GM19240 (cell line): ENCODE measurements around the gene HSPB6.

Source experiments
- DNase-seq: peaks from one replicate; pipeline ENCODE4 v3.0.0; 2011; ENCODE audit warnings: low spot score; ENCODE audit not compliant: insufficient read length

The HSPB6 gene

DNA sequence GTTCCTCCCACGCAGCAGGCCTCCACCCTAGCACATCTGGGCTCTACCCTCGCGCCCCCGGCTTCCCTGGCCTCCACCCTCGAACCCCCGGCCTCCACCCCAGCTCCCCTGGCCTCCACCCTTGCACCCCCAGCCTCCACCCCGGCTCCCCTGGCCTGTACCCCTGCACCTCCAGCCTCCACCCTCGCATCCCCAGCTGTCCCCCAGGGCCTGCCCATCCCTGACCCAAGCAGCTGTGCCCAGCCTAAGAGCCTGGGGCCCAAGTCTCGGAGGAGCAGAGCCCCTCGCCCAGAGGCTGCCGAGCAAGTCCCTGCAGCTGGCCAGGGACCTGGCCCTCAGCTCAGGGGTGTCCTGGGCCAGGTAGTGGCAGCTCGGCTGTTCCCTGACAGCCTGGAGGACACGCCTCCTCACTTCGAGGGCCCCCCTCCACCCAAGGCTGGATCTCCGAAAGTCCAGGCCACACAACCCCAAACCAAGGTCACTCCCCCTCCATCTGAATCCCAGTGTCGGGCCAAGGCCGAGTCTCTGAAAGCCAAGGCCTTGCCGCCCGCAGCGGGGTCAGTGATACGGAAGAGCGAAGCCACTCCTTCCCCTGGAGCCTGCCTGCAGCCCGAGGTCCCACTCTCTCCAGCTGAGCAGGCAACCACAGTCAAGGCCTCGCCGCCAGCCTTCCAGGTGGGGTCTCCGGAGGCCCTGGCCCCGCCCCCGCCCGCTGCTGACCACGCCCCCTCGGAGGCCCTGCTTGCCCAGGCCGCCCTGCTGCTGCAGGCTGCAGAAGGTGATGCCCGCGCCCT, 10.7 kb upstream of the HSPB6 start:
- DNase-seq: no peak

DNA sequence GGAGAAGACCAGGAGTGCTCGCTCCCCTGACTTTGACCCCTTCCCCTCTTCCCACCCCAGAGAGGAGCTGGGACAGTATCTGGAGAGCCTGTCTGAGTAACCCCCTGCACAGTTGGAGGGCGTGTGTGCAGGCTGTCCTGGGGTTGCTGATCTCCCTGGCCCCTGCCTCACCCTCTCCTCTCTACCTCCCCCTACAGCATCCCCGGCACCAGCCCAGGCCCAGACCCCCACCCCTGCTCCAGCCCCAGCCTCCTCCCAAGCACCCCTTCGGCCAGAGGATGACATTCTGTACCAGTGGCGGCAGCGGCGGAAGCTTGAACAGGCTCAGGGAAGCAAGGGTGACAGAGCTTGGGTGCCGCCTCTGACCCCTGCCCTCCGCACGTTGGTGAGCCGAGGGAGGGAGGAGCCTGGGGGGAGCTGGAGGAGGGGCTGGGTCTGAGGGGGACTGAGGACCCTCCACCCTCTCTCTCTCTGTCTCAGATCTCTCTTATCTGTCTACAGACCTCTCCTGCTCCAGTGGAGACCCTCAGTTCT, 9.8 kb upstream of the HSPB6 start:
- no peak for DNase-seq

DNA sequence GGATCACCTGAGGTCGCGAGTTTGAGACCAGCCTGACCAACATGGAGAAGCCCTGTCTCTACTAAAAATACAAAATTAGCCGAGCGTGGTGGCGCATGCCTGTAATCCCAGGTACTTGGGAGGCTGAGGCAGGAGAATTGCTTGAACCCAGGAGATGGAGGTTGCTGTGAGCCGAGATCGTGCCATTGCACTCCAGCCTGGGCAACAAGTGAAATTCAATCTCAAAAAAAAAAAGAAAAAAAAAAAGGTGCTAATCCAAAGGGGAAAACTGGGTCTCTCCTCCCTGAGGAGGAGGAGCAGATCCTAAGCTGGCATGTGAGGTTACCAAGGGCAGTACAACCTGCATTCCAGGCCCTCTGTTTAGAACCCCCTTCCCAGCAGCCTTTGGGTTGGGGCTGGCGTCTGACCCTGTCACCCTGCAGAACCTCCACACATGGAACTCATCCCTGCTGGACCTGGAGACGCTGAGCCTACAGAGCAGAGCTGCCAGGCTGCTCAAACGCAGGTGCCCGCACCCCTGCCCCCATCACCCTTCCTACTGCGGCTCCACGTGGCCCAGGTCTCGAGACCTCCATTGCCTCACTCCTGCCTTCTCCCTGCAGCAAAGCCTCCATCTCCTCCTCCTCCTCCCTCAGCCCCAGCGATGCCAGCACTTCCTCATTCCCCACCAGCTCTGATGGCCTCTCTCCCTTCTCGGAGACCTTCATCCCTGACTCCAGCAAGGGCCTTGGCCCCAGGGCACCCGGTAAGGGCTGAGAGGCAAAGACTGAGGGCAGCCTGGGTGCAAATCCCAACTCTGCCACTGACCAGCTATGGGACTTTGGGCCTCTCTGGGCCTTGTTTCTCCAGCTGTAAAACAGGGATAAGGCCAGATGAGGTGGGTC, 7.8 kb upstream of the HSPB6 start:
- DNase-seq: no peak

DNA sequence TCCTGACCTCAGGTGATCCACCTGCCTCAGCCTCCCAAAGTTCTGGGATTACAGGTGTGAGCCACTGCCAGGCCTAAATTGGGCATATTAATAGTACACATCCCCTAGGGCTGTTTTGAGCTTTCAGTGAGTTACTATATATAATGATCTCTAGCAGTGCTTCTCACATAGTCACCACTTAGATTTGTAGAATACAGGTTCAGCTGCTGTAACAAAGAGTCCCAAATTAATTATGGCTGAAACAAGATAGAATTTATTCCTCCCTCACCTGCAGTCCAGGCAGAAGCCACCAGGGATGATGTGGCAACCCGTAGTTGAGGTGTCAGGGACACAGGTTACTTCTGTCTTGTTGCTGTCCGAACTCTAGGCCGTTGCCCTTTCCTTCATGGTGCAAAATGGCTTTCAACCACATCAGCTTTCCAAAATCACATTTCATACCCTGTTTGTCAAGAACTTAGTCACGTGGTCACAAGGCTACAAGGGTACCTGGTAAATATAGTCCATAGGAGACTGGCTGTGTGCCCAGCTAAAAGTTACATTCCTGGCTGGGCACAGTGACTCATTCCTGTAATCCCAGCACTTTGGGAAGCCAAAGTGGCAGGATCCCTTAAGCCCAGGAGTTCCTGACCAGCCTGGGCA, 4.0 kb upstream of the HSPB6 start:
- DNase-seq: no peak

DNA sequence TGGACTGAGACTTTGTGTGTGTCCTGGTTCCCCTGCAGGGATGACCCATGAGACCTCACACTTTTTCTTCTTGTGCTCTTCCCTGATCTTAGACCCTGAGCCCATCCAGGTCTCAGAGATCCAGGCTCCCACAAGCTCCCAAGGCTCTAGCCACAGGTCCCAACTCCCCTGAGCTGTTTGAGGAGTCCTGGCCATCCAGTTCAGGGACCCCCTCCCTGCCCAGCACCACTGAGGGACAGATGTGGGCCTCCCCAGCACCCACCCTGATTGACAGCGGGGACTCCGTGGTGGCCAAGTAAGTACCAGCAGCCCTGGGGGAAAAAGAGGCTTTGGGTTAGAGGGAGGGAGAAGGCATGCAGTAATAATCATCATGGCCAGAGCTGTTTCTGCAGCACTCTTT, 2.9 kb upstream of the HSPB6 start:
- no peak for DNase-seq

DNA sequence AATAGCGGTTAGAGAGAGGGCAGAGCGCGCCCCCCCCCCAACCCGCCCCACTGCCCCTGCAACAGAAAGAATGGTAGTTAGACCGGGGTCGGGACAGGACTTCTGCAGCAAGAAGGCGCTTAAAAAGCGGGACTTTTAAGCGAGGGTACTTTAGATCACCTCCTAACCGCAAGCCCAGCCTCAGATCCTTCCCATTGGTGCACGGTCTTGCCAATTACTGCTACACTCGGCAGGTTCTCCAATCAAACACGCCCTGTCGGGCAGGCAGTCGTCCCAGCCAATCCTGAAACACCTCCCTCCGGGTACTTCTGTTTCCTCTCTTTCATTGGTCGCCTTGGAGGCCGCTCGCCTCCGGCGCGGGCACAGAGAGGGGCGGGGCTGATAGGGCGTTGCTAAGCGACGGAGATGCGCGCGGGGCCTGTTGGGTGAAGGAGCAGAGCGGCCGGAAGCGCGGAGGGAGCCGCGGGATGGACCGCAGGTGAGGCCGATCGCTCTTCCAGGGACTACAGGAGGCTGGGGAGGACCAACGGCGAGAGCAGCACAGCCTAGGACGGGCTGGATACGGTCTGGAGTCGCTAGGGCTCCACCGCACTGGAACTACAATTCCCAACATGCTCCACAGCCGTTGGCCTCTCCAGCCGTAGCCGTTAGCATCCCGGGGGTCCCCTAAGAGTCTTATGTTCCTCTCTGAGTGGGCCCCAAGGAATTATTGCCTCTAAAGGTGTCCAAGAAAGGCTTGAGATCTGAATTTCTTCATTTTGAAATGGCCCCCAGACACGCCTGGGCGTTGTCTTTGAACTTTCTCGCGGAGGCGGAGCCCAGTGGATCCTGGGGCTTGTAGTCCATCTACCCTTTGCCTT, 1.1 kb upstream of the HSPB6 start, which contains the start of gene PROSER3:
Gene PROSER3 (plus strand): TSS at position 428 of the 860 bp plus-strand sequence. CDS start 40 bp downstream, at position 468.
- DNase-seq: peak; percentile 99

DNA sequence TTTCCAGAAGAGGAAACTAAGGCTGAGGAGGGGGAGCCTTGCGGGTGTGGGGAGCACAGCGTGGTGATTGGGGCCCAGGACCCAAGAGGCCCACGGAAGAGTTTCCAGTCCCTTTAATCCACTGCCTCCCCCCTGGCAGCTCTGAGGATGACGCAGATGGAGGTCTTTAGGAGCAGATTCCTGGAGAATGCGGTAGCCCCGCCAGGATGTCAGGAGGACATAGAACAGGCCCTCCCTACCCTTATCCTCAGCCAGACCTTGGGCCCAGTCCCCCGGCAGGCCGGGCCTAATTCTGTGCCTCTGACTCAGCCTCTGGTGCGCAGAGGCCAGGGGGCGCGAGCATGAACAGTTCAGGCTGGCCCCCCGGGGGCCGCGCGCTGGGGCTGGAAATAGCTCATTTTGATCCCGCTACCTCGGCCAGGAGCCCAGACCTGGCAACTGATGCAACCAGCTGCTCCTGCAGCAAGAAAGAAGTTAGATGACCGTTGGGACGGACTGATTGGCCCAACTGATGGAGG, 461 bp upstream of the HSPB6 start:
- DNase-seq: no peak

DNA sequence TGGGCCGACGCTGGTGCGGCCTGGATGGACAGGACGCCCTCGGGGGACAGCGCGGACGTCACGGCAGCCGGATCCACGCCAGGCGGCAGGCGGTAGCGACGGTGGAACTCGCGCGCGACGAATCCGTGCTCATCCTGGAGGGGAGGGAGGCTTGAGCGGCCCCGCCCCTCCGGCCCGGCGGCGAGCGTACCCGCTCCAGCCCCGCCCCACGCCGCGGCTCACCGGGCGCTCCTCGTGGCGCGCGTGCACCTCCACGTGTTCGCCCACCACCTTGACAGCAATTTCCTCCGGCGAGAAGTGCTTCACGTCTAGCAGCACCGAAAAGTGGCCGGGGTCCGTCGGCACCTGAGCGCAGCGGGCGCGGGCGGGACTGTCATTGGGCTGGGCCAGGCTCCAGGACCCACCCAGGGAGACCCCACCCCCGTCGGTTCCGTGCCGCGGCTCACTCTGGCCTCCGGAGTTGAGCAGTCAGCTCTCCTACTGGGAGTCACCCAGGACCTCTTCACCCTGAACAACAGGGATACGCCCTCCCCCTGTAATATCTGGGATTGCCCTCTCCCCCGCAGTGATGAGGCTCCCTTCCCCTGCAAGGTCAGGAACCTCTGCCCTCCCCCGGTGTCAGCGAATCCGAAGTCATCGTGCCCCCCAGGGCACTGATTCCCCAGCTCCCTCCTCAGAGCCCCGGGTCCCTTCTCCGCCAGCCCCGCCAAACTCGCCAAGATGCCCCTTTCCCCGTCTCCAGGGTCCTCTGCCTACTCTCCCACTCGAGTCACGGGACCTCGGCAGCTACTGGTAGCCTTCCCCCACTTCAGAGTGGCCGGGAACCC, 1.1 kb downstream of the HSPB6 start:
- DNase-seq: no peak

DNA sequence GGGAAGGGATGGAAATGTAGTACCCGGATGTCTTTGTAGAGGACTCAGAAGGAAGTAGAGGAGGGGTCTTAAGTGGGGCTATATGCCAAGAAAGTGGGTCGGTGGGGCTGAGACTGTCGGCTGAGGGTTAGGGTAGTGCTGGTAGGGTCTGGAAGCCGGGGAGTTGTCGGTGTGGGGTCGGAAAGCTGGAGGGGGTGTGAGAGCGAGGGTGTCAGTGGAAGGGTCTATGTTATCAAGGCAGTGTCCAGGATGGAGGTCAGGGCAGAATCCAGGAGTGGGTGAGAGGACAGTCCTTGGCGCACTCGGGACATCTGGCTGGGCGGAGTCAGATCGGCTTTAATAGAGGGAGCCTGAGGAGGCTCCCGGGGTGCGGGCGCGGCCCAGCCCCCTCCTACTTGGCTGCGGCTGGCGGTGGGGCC, 1.7 kb downstream of the HSPB6 start:
- DNase-seq: no peak

DNA sequence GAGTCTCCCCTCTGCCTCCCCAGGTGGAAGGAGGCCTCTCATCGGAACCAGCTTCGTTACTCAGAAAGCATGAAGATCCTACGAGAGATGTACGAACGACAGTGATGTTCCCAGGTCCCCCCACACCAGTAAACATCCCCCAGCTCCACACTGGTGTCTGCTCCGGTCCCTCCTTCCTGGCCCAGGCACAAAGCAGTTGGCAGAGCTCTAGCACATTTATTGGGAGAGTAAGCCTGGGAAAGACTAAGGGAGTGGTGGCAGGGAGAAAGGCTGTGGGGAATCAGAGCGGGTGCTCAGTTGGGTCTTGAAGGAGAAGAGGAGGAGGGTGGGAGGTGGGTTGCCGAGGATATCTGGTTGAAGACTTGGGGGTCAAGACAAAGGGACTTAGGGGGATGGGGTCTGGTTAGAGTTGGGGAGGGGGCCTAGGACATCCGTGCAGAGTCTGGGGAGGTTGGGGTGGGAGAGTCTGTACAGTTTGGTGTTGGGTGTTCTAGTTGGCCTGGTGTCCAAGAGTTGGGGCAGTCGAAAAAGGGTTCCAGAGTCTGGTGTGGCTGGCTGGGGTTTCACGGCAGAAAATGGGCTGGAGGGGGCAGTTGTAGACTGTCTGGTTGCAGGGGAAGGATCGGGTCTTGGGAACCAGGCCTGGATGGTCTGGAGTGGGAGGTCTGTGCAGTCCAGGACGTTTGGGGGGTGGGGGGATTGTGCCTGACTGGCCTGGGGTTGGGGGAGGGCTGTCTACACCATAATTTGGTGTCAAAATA, 2.3 kb downstream of the HSPB6 start:
- DNase-seq: no peak

DNA sequence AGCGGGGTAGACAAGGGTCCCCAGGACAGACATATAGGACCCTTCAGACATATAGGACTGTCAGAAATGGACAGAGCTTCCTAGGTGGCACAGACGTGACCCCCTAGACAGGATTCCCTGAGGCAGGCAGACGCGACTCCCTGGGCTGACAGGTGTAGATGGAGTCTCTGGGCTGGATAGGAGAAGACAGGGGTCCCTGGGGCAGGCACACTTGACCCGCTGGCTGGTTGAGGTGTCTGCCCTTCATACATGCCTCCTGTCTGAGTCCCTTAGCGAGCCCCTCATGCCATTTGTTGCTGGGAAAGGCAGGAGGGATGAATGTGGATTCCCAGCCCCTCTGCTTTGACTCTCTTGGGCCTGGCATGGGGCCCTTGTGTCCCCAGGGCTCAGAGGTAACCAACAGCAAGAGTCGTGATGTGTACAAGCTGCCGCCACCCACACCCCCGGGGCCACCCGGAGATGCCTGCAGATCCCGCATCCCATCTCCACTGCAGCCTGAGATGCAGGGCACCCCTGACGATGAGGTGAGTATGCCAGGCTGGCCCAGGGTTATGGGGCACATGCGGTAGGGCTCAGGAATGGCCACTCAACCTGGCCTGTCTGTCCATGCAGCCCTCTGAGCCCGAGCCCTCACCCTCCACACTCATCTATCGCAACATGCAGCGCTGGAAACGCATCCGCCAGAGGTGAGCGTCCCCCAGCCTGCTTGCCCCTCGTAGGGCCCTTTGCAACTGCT, 3.0 kb downstream of the HSPB6 start:
- no peak for DNase-seq

DNA sequence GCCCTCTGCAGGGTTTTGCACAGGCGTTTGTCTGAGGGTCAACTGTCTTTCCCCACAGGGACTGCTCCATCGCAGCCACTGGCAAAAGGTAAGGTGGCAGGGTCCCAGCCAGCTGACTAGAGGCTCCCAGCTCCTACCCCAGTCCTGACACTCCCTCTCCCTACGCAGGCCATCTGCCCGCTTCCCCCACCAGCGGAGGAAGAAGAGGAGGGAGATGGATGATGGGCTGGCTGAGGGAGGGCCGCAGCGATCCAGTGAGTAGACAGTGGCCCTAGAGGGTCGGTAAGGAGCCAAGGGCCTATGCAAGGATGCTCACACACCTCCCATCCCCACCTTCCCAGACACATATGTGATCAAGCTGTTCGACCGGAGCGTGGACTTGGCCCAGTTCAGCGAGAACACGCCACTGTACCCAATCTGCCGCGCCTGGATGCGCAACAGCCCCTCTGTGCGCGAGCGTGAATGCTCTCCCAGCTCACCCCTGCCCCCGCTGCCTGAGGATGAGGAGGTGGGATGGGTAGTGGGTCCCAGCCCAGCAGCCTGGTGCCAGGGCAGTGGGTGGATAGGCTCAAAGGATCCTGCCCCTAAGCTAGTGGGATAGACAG, 4.0 kb downstream of the HSPB6 start:
- DNase-seq: no peak

DNA sequence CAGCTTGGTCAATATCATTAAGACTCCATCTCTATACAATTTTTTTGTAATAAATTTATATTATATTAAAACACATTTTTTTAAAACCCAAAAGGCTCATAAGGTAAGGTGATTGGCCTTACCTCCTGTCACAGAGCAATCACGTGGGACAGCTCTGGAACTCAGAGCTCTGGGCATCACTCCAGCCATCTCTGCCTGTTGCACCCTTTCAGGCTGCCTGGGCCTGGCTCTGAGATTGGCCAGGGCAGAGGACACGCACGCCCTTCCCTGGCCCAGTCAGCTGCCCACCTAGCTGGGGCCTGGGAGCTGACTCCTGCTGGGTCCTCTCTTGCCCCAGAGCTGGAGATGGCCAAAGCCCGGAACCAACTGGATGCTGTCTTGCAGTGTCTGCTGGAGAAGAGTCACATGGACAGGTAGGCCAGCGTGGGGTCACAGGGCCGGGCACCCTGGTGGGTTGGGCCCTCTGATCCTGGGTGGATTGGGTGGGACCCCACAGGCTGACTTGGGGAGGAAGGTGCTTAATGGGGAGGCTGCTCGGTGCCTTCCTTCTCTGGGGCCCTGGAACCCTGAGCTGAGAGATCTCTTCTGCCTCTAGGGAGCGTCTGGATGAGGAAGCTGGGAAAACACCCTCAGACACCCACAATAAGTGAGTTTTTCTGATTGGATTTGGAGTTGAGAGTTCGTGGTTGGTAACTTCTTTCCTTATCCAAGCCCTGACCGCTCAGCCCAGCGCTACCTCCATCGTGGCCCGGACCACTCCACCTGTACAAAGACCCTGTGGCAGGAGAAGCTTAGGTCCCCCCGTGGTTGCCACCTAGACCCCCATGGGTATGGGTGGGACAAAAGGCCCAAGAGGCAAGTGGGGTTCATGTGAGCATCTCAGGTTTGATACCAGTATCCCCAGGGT, 4.7 kb downstream of the HSPB6 start:
- DNase-seq: no peak

DNA sequence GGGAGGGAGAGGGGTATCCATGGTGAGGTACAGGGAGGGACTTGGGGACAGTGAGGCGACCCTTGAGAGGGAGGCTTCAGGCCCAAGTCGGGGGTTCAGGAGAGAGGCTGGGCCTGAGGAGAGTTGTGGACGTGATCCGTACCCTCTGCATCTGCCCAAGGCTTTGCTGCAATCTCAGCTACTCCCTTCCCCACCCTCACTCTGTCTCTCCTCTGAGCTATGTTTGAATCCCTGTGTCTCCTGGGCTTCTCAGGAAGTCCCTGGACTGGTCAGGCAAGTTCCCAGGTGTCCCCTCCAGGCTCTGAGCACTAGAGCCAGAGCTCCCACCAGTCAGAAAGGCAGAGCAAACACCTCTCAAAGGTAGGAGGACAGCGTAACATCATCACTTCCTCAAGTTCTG, 6.7 kb downstream of the HSPB6 start:
- no peak for DNase-seq

DNA sequence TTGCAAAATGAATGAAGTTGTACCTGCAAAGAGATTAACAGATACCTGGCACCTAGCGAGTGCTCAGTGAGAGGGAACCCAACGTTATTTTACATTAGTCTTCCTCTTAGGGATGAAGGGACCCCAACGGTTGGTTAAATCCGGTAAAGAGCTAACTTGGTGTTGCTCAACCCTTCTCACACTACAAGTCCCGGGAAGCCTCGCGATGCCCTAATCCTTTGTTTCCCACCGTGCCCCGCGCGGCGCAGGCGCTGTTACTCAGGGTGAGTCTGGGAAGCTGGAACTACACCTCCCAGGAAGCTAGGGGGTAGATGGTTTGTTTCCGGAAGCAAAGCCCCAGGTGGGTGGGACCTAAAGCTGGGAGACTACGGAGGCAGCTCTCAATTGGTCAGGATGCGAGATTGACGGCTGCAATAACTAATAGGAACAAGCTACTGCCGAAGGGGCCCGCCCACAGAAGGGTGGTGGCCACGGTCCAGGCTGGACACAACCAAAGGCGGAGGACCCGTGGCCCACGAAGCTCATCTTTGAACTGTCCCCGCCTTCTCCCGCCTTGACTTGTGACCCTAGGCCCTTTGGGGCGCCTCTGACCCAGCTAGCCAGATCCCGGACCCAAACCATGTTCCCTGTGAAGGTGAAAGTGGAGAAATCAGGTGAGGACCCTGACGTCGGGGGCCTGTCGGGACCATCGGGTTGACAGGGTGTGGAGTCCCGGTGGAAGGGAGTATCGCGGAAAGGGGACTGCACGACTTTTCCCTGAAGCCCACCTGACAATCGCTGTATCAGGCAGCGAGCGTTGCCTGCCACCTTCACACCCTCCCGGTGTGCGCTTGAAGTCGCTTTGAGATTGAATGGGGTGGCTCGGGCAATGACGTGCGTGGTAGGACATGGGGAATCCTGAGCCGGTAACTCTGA, 8.5 kb downstream of the HSPB6 start, which contains the start of gene LIN37:
Gene LIN37 (plus strand): TSS at position 471 of the 915 bp plus-strand sequence. CDS start 149 bp downstream, at position 620.
- DNase-seq: peak; percentile 82

DNA sequence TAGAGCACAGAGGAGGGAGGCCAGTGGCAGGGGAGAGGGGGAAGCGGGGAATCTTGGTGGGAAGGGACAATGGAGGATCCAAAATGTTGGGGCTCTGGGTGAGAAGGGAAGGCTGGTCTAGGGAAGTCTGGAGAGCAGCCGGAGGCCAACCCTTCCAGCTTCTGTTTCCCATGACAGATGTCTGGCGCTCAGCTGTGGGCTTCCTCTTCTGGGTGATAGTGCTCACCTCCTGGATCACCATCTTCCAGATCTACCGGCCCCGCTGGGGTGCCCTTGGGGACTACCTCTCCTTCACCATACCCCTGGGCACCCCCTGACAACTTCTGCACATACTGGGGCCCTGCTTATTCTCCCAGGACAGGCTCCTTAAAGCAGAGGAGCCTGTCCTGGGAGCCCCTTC, 10.3 kb downstream of the HSPB6 start:
- no peak for DNase-seq
